GM23338 (cell line): ENCODE measurements around the gene LYRM9.

ENCODE experiments used
- EZH2phosphoT487 ChIP-seq: fragments of 200-600 bp; sonication (generic); IDR thresholded peaks from one replicate; pipeline ENCODE4 v1.8.1; 2018; ENCODE audit warnings: antibody characterized with exemption; ENCODE audit not compliant: unreplicated experiment
- ZNF114 ChIP-seq: fragments of 250-450 bp; sonication (Bioruptor Pico); IDR thresholded peaks from 2 replicates; pipeline ENCODE4 v1.5.0; 2020; ENCODE audit warnings: mild to moderate bottlenecking, moderate library complexity

DNA sequence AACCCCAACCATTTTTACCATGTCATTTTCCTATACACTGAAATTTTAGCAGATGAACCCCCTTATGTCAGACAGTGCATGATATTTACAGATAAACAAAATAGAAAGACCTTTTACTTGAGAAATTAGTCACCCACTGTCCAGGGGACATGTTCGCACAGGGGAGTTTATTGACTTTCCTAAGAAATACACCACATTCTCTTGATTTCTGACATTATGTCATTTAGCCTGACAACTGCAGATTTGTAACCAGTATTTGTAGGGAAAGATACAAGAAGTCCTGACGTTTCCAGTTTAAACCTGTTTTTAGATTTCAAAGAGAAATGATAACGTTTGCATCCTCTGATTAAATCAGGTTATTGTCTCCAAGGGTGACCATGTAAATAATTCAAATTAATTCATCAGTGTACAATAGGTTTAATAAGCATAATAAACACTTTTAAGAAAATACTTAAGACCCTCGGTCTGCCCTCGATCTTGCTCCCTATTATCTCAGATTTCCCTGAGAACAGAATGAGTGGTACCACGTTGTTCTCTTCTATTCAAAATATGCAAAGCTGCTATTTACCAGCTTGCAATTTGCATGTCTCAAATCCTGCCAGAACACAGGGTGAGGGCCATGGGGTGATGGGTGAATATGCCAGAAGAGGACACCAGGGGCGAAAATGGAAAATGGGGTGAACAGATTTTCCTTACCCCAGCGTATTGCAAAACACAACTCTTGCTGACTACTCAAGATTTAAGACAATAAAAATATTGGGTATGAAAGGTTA is 2.1 kb upstream of the LYRM9 start:
- TF ChIP-seq EZH2phosphoT487 (no peak), ZNF114 (CRISPR knock-in tag) (no peak)
